GM18505 (cell line): ENCODE measurements around the gene LAMA2.

Experiments used
- ATAC-seq: cut with Tn5 transposase; IDR thresholded peaks from one replicate; pipeline ENCODE4 v1.9.1; 2021; ENCODE audit not compliant: unreplicated experiment
- POLR2A ChIP-seq: IDR thresholded peaks from 4 replicates; pipeline ENCODE4 v1.6.1; 2011; ENCODE audit warnings: borderline replicate concordance; ENCODE audit not compliant: insufficient read depth, insufficient read length; ENCODE audit errors: extremely low read depth

Gene LAMA2

GRCh38 chr6:129276986-129277385 is 394.0 kb downstream of the LAMA2 start:
- ATAC-seq, result no peak

GRCh38 chr6:129279343-129280292 is 396.7 kb downstream of the LAMA2 start:
- ATAC-seq, result no peak
- TF ChIP-seq POLR2A, result no peak

More at GRCh38 chr6:129276986-129277385, 394.0 kb downstream of the LAMA2 start:
- no peak for TF ChIP-seq POLR2A

GRCh38 chr6:129280293-129280644 is 397.3 kb downstream of the LAMA2 start:
- ATAC-seq, result no peak
- TF ChIP-seq POLR2A, result no peak

GRCh38 chr6:129280749-129281148 is 397.8 kb downstream of the LAMA2 start:
- ATAC-seq, result no peak
- no peak for TF ChIP-seq POLR2A

- ATAC-seq, result no peak
- no peak for TF ChIP-seq POLR2A
Measured at GRCh38 chr6:129281168-129281796, 398.3 kb downstream of the LAMA2 start.

GRCh38 chr6:129282019-129282418 is 399.1 kb downstream of the LAMA2 start:
- no peak for ATAC-seq
- TF ChIP-seq POLR2A, result no peak

GRCh38 chr6:129284225-129284624 is 401.3 kb downstream of the LAMA2 start:
- TF ChIP-seq POLR2A, result no peak
- ATAC-seq, result no peak

- TF ChIP-seq POLR2A, result no peak
- no peak for ATAC-seq
Measured at GRCh38 chr6:129287231-129288177, 404.6 kb downstream of the LAMA2 start.

- TF ChIP-seq POLR2A, result no peak
- ATAC-seq, result no peak
Measured at GRCh38 chr6:129289442-129289841, 406.5 kb downstream of the LAMA2 start.

GRCh38 chr6:129292836-129293235 is 409.9 kb downstream of the LAMA2 start:
- no peak for ATAC-seq
- no peak for TF ChIP-seq POLR2A

- no peak for ATAC-seq
- TF ChIP-seq POLR2A, result no peak
Measured at GRCh38 chr6:129297592-129297991, 414.7 kb downstream of the LAMA2 start.

- TF ChIP-seq POLR2A, result no peak
- no peak for ATAC-seq
Measured at GRCh38 chr6:129302671-129303070, 419.7 kb downstream of the LAMA2 start.

- no peak for TF ChIP-seq POLR2A
- ATAC-seq, result no peak
Measured at GRCh38 chr6:129306826-129307225, 423.9 kb downstream of the LAMA2 start.

- no peak for ATAC-seq
- no peak for TF ChIP-seq POLR2A
Measured at GRCh38 chr6:129307845-129308244, 424.9 kb downstream of the LAMA2 start.

- ATAC-seq, result no peak
- no peak for TF ChIP-seq POLR2A
Measured at GRCh38 chr6:129309154-129309553, 426.2 kb downstream of the LAMA2 start.
